ENCODE measurements around the gene S100A6.
"Not testable (repeated sequence)": the region's sequence is repeated elsewhere in the genome, so short reads cannot be mapped to it uniquely, and the experiment has no call there.

Gene S100A6

DNA sequence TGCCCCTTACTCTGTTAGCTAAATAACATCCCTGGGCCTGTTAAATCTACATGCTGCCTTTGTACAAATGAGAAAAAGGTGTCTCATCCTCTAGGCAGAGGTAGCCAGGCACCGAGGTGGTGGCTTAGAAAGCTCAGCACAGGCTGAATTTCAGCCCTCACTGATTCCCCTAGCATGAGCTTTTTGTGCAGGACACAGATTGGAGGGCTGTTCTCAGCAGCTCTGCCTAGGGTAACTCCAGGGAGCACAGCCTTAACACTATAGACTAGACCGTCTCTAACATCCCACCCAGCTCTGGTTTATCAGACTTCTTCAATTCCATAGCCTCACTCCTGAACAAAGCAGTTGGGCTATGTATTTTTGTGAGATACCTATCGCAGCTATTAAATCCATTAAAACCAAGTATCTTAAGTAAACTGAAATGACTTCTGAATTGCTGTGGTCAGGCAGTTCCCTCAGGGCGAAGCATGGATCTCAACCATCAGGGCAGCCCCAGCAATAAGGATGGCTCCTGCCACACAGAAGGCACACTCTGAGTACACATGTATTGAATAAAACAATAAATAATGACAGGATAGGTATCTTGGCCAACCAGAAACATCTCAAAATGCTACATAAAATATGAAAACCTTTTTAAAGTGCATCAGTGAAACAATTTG is 14.8 kb downstream of the S100A6 start:
- H3K4me3 ChIP-seq (ENCODE audit: low read depth, low read length): no peak overlapping the region
- in situ Hi-C loops (cut with HindIII; ENCODE audit: low sequenced_read_pairs): no loop called here
- TF ChIP-seq, protein P1, sequence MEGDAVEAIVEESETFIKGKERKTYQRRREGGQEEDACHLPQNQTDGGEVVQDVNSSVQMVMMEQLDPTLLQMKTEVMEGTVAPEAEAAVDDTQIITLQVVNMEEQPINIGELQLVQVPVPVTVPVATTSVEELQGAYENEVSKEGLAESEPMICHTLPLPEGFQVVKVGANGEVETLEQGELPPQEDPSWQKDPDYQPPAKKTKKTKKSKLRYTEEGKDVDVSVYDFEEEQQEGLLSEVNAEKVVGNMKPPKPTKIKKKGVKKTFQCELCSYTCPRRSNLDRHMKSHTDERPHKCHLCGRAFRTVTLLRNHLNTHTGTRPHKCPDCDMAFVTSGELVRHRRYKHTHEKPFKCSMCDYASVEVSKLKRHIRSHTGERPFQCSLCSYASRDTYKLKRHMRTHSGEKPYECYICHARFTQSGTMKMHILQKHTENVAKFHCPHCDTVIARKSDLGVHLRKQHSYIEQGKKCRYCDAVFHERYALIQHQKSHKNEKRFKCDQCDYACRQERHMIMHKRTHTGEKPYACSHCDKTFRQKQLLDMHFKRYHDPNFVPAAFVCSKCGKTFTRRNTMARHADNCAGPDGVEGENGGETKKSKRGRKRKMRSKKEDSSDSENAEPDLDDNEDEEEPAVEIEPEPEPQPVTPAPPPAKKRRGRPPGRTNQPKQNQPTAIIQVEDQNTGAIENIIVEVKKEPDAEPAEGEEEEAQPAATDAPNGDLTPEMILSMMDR (IDR thresholded peaks at IDR 0.05; ENCODE audit: low read depth, low read length, missing control alignments): no peak
- DNase-seq (ENCODE audit: low read depth): no peak

DNA sequence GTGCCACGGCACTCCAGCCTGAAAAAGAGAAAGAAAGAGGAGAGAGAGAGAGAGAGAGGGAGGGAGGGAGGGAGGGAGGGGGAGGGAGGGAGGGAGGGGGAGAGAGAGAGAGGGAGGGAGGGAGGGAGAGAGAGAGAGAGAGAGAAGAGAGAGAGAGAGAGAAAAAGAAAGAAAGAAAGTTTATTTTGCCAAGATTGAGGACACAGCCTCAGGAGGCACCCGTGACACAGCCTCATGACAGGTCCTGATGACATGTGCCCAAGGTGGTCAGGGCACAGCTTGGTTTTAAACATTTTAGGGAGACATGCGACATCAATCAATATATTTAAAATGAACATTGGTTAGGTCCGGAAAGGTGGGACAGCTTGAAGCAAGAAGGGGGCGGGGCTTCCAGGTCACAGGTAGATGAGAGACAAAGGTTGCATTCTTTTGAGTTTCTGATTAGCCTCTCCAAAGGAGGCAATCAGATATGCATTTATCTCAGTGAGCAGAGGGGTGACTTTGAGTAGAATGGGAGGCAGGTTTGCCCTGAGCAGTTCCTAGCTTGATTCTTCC is 15.6 kb downstream of the S100A6 start:
- in situ Hi-C loops (cut with HindIII; ENCODE audit: low sequenced_read_pairs); DNase-seq (ENCODE audit: low read depth); H3K4me3 ChIP-seq (ENCODE audit: low read depth, low read length): not testable (repeated sequence)

DNA sequence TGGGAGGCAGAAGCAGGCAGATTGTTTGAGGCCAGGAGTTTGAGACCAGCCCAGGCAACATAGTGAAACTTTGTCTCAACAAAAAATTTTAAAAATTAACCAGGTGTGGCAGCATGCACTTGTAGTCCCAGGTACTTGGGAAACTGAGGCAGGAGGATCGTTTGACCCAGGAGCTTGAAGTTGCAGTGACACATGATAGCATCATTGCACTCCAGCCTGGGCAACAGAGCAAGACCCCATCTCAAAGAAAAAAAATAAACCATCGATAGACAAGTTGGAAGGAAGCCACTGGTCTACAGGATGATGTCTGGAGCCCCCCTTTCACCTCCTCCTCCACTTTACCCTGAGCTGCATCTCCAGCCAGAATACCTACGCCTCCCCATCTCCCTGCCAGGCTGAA is 16.5 kb downstream of the S100A6 start:
- TF ChIP-seq, protein P1 (IDR thresholded peaks at IDR 0.05; ENCODE audit: low read depth, low read length, missing control alignments): no peak
- no peak for DNase-seq (ENCODE audit: low read depth)
- in situ Hi-C loops (cut with HindIII; ENCODE audit: low sequenced_read_pairs): no loop called here
- no peak overlapping the region for H3K4me3 ChIP-seq (ENCODE audit: low read depth, low read length)

DNA sequence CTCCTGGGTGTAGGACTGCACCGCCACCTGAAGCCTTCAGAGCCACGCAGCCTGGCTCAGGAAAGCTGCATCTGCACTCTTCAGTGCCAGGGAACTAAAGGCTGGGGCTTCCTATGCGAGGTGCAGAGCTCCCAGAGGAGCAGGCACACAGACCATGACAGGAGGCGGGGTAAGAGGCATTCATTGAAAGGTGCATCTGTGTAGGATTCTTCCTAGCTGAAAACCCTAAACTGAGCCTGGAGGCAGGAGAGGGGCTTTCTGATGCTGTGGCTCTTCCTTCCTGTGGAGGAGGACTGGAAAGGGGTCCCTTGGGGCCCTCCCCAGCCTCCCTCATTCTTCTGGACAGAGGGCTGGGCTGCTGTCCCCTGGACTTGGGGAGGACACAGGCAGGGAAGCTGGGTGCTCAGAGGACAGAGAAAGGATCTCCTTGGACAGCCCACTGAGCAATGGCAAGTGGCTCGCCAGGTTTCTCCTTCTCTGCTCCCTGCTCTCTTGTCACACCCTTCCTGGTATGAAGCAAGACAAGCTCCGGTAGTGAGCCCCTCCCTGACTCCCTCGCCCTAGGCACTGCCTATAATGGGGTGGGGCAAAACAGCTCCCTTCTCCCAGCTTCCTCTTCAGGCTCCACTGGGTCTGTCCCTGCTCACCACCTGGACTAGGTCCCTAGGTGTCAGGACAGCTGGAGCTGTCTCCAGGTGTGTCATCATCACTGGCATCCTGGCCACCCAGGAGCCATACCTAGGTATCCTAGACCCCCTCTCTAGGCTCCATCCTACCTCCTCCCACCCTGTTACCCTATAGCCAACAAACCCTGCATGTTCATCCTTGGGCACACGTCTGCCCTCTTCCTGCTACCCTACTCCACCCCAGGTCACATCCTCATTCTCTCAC is 20.0 kb downstream of the S100A6 start:
- TF ChIP-seq, protein P1 (IDR thresholded peaks at IDR 0.05; ENCODE audit: low read depth, low read length, missing control alignments): no peak
- in situ Hi-C loops (cut with HindIII; ENCODE audit: low sequenced_read_pairs): no loop called here
- no peak overlapping the region for H3K4me3 ChIP-seq (ENCODE audit: low read depth, low read length)
- no peak for DNase-seq (ENCODE audit: low read depth)

GRCh38 chr1:153513666-153514065 is 22.1 kb downstream of the S100A6 start:
- TF ChIP-seq, protein P1 (IDR thresholded peaks at IDR 0.05; ENCODE audit: low read depth, low read length, missing control alignments): no peak
- no peak for DNase-seq (ENCODE audit: low read depth)
- no peak overlapping the region for H3K4me3 ChIP-seq (ENCODE audit: low read depth, low read length)
- in situ Hi-C loops (cut with HindIII; ENCODE audit: low sequenced_read_pairs): no loop called here

DNA sequence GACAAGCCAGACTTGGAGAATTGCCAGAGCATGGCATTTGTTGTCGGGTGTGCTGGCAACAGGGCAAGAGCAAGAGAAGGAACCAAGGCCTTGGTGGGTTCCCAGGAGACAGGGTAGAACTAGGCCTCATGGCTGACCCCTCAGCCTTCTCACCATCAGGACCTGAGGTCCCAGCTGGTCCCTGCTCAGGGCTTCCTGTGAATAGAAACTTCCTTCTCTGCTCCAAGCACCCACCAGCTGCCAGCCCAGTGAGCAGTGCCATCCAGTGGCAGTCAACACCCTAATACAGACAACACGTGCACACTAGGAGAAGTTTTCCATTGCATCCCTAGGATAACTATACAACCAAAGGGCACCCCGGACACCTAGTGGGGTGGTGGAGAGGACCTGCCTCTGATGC is 22.8 kb downstream of the S100A6 start:
- TF ChIP-seq, protein P1 (IDR thresholded peaks at IDR 0.05; ENCODE audit: low read depth, low read length, missing control alignments): no peak
- DNase-seq (ENCODE audit: low read depth): no peak
- H3K4me3 ChIP-seq (ENCODE audit: low read depth, low read length): no peak overlapping the region
- in situ Hi-C loops (cut with HindIII; ENCODE audit: low sequenced_read_pairs): no loop called here

DNA sequence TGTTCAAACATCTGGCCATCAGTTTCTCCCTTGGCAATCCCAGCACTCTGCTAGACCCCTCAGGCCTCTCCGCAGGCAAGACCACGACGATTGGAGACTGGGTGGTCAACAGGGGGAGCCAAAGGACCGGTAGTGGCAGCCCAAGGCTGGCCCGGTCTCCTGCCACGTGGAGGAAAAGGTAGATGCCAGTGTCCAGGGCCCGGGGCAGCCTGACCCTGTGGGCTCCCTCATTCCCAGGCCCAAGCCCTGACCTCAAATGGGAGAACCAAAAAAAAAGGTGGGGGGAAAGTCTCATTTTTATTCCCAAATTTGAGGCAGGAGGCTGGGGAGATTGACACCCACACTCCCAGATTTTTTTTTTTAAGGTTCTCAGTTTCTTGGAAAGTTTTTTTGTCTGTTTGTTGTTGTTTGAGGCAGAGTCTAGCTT is 24.8 kb downstream of the S100A6 start:
- in situ Hi-C loops (cut with HindIII; ENCODE audit: low sequenced_read_pairs): no loop called here
- TF ChIP-seq, protein P1 (IDR thresholded peaks at IDR 0.05; ENCODE audit: low read depth, low read length, missing control alignments): peak; percentile 94
- no peak overlapping the region for H3K4me3 ChIP-seq (ENCODE audit: low read depth, low read length)
- DNase-seq (ENCODE audit: low read depth): peak; percentile 51

All from astrocyte of the cerebellum (primary cell).